ENCODE data around the gene LY6G5B.

Gene LY6G5B

DNA sequence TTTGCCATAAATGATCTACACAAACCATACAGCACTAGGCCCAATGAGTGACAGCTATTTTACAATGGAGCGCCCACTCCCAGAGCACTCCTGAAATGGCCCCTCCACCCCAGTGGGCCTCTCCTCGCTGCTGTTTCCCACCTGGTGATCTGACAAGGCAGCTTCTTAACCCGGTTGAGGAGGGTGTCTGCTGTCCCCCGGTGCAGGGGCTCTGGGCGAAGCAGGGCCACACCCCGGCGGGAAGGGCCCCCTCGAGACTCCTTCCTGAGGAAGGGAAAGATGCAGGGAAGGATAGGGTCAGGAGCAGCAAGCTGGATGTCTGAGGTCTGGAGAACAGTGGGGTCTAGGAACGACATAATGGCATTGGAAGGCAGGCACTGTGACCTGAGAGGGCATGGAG is 23.1 kb downstream of the LY6G5B start:
- TF ChIP-seq, protein P1, sequence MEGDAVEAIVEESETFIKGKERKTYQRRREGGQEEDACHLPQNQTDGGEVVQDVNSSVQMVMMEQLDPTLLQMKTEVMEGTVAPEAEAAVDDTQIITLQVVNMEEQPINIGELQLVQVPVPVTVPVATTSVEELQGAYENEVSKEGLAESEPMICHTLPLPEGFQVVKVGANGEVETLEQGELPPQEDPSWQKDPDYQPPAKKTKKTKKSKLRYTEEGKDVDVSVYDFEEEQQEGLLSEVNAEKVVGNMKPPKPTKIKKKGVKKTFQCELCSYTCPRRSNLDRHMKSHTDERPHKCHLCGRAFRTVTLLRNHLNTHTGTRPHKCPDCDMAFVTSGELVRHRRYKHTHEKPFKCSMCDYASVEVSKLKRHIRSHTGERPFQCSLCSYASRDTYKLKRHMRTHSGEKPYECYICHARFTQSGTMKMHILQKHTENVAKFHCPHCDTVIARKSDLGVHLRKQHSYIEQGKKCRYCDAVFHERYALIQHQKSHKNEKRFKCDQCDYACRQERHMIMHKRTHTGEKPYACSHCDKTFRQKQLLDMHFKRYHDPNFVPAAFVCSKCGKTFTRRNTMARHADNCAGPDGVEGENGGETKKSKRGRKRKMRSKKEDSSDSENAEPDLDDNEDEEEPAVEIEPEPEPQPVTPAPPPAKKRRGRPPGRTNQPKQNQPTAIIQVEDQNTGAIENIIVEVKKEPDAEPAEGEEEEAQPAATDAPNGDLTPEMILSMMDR (IDR thresholded peaks at IDR 0.05; ENCODE audit: unreplicated experiment in 3 of 3): no peak
- H3K36me3 Mint-ChIP-seq (ENCODE audit: low read depth): peaks cover 63% of the 10 kb centered on the region
- H3K9me3 Mint-ChIP-seq: no peaks in the 10 kb centered on the region
- no peak overlapping the region for H3K4me3 Mint-ChIP-seq
- H3K27ac Mint-ChIP-seq: no peak overlapping the region
- H3K27me3 Mint-ChIP-seq (ENCODE audit: low read depth): no peaks in the 10 kb centered on the region
- H3K4me1 Mint-ChIP-seq: peaks cover under 1% of the 10 kb centered on the region

DNA sequence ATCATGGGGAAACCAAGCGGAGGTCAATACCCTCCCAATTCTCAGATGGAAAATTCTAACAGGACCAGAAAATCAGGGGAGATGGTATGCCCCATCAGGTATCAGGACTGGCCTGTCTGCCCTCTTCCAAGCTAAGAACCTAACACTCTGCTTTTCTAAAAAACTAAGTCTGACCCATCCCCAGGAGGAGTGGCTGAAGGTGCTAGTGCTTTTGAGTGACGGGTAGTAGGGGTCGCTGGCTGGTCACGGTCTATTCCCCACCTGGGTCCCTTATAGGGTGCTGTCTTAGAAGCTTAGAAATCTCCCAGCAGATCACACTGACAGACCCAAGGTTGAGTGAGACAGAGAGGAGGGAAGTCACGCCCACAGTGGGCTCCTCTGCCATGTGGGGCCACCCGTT is 23.8 kb downstream of the LY6G5B start:
- no peak overlapping the region for H3K27ac Mint-ChIP-seq
- peaks cover 64% of the 10 kb centered on the region for H3K36me3 Mint-ChIP-seq (ENCODE audit: low read depth)
- TF ChIP-seq, protein P1 (IDR thresholded peaks at IDR 0.05; ENCODE audit: unreplicated experiment in 3 of 3): no peak
- no peaks in the 10 kb centered on the region for H3K9me3 Mint-ChIP-seq
- H3K4me1 Mint-ChIP-seq: no peaks in the 10 kb centered on the region
- H3K4me3 Mint-ChIP-seq: no peak overlapping the region
- H3K27me3 Mint-ChIP-seq (ENCODE audit: low read depth): no peaks in the 10 kb centered on the region

DNA sequence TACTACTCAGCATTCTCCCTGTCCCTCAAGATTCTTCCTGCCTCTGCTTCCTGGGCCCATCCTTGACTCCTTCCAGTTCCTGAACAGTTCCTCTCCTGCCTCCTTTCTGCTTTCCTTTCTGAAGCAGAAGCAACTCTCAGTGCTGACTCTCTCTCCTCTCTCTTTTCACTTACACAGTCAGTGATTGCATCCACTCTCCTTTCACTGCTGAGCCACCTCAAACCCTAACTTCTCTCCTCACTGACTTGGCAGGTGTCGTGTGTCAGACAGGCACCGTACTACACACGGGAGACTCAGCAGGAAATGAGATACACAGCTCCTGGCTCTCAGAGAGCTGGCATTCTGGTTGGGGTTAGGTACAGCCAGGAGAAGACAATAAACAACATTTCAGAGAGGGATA is 27.8 kb downstream of the LY6G5B start:
- Mint-ChIP-seq H3K27ac (peak overlapping the region in 1 of 3 experiments; percentile 0), H3K9me3 (no peaks in the 10 kb centered on the region), H3K4me1 (peaks cover 10% of the 10 kb centered on the region), H3K27me3 (ENCODE audit: low read depth) (no peaks in the 10 kb centered on the region), H3K36me3 (ENCODE audit: low read depth) (peaks cover 48% of the 10 kb centered on the region), H3K4me3 (no peak overlapping the region)
- TF ChIP-seq, protein P1 (IDR thresholded peaks at IDR 0.05; ENCODE audit: unreplicated experiment in 3 of 3): no peak

DNA sequence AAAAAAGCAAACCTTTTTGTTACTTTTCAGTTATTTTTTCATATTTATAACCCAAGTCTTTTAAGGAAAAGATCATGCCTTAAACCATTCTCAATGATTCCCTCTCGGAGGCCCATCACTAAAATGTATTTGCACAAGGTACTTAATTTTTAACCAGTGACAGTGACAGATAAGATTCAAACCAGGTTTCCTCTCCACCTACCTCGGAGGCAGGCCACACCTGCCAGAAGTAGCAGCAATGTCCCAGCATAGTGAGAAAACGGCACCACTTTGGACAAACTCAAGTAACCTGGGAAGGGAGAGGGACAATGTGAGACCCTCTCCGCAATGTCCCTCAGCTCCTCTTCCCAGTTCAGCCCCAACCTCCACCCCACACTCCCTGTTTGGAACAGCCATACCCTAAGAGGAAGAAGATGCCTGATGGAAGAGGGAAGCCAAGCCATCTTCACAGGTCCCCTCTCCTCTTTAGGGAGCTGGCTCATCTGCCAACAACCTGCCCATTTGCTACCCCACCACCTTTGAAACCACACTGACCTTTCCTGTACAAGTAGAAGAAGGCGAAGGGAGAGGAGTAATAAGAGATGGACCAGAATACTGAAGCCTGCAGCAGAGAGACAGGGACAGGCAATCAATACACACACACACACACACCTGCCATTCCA is 31.1 kb downstream of the LY6G5B start:
- H3K4me3 Mint-ChIP-seq: peak overlapping the region; percentile 98 to 99 (median 98)
- peaks cover 16% of the 10 kb centered on the region for H3K4me1 Mint-ChIP-seq
- TF ChIP-seq, protein P1 (IDR thresholded peaks at IDR 0.05; ENCODE audit: unreplicated experiment in 3 of 3): no peak
- H3K9me3 Mint-ChIP-seq: no peaks in the 10 kb centered on the region
- H3K27ac Mint-ChIP-seq: peak overlapping the region in 1 of 3 experiments; percentile 90
- H3K27me3 Mint-ChIP-seq (ENCODE audit: low read depth): no peaks in the 10 kb centered on the region
- H3K36me3 Mint-ChIP-seq (ENCODE audit: low read depth): peaks cover 27% of the 10 kb centered on the region

DNA sequence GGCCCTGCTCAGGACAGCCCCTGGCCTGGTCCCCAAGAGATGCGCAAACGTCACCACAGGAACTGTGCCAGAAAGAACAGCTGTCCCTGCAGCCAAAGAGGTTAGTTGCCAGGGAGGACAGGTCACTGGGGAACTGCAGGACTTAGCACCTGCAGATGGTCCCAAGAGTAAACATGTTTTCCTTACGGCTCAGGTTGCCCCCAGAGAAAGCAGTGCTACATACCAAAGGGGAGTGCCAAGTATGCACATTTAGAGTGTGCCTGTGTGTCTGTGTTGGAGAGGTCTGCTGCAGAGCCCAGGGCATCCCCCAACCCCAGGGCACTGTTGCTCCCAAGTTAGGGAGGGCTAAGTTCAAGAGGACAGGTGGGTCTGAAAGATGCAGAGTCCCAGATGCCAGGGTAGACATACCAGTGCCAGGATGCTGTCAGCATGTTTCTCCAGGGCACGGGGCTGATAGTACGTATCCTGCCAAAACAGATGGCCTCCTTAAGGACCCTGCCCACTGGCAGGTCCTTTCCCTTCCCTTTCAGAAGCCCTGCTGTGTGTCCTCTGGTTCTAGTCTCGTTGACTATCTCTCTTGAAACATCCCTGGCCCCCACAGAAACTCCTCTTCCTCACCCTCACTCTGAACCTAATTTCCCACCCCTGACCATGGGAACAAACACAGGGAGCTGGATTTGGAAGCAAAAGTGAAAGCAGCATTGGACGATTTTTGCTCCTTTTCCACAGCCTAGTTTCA is 32.1 kb downstream of the LY6G5B start:
- Mint-ChIP-seq H3K27ac (peak overlapping the region; percentile 90 to 96 (median 94)), H3K4me1 (peaks cover 16% of the 10 kb centered on the region), H3K36me3 (ENCODE audit: low read depth) (peaks cover 22% of the 10 kb centered on the region), H3K9me3 (no peaks in the 10 kb centered on the region), H3K27me3 (ENCODE audit: low read depth) (peaks cover 2% of the 10 kb centered on the region), H3K4me3 (peak overlapping the region; percentile 98 to 99 (median 98))
- TF ChIP-seq, protein P1 (IDR thresholded peaks at IDR 0.05; ENCODE audit: unreplicated experiment in 3 of 3): no peak
